Measurements from ENCODE around the gene ZNF518B.
"Not testable (repeated sequence)": the region's sequence is repeated elsewhere in the genome, so short reads cannot be mapped to it uniquely, and the experiment has no call there.

Gene ZNF518B

GRCh38 chr4:10438924-10439323 is 18.3 kb downstream of the ZNF518B start:
- CTCF ChIA-PET = interaction anchor here (1.0 to 1.3 kb wide), 4 partner anchors 10 to 38 kb away, joined by 3 to 5 read pairs (median 4); no protein-coding TSS in a partner anchor
- DNase-seq (ENCODE audit: extremely low spot score) = no peak
- no peak for TF ChIP-seq CTCF (IDR thresholded peaks at IDR 0.05; ENCODE audit: control extremely low read depth, extremely low read depth, low read depth, missing control alignments)
- POLR2A ChIA-PET = no interaction called here

GRCh38 chr4:10437735-10438134 is 19.5 kb downstream of the ZNF518B start:
- ChIA-PET POLR2A (no interaction called here), CTCF (no interaction called here)
- TF ChIP-seq CTCF (IDR thresholded peaks at IDR 0.05; ENCODE audit: control extremely low read depth, extremely low read depth, low read depth, missing control alignments) = no peak
- DNase-seq (ENCODE audit: extremely low spot score) = no peak

GRCh38 chr4:10427680-10428079 is 29.5 kb downstream of the ZNF518B start:
- POLR2A ChIA-PET; CTCF ChIA-PET; DNase-seq (ENCODE audit: extremely low spot score): not testable (repeated sequence)

- ChIA-PET POLR2A (no interaction called here), CTCF (interaction anchor here (0.7 to 1.4 kb wide), 5 partner anchors 10 to 21 kb away, joined by 3 to 7 read pairs (median 3); no protein-coding TSS in a partner anchor)
- no peak for DNase-seq (ENCODE audit: extremely low spot score)
- no peak for TF ChIP-seq CTCF (IDR thresholded peaks at IDR 0.05; ENCODE audit: control extremely low read depth, extremely low read depth, low read depth, missing control alignments)
Measured at GRCh38 chr4:10421344-10422055, 35.7 kb downstream of the ZNF518B start.

- TF ChIP-seq CTCF (IDR thresholded peaks at IDR 0.05; ENCODE audit: control extremely low read depth, extremely low read depth, low read depth, missing control alignments) = no peak
- POLR2A ChIA-PET = no interaction called here
- no peak for DNase-seq (ENCODE audit: extremely low spot score)
- CTCF ChIA-PET = interaction anchor here (2.9 kb wide), 1 partner anchor 14 kb away, joined by 7 read pairs; no protein-coding TSS in a partner anchor
Measured at GRCh38 chr4:10417740-10418139, 39.5 kb downstream of the ZNF518B start.

GRCh38 chr4:10416441-10416840 is 40.8 kb downstream of the ZNF518B start:
- CTCF ChIA-PET = interaction anchor here (1.0 to 2.9 kb wide), 3 partner anchors 13 to 45 kb away, joined by 3 to 7 read pairs (median 3); no protein-coding TSS in a partner anchor
- POLR2A ChIA-PET = no interaction called here
- TF ChIP-seq CTCF (IDR thresholded peaks at IDR 0.05; ENCODE audit: control extremely low read depth, extremely low read depth, low read depth, missing control alignments) = no peak
- DNase-seq (ENCODE audit: extremely low spot score) = no peak

GRCh38 chr4:10413177-10413576 is 44.0 kb downstream of the ZNF518B start:
- CTCF ChIA-PET = interaction anchor here (1.1 to 3.1 kb wide), 3 partner anchors 9 to 14 kb away, joined by 3 to 10 read pairs (median 3); no protein-coding TSS in a partner anchor
- no peak for TF ChIP-seq CTCF (IDR thresholded peaks at IDR 0.05; ENCODE audit: control extremely low read depth, extremely low read depth, low read depth, missing control alignments)
- POLR2A ChIA-PET = no interaction called here
- peak; percentile 50 for DNase-seq (ENCODE audit: extremely low spot score)

Measured in GM10248 (cell line).